IMR-90 (cell line): ENCODE data around the gene ARF1. TPM values are rescaled to one million over a fixed set of nuclear protein-coding genes. Genes with fewer than 3 reads are reported as not detected.

Experiments
- ATAC-seq: fragments of 200-7000 bp; cut with Tn5 transposase; 2 replicates; pipeline ENCODE4 v1.9.1; 2020; ENCODE audit warnings: low read depth, mild to moderate bottlenecking, moderate library complexity
- BruUV-seq: library from RNA; stranded (reverse); fragments of 400-500 nt; replicated peaks from 2 replicates; lab custom pipeline; 2021; lab: Mats Ljungman, UMichigan
- CTCF ChIA-PET: fragments of 300-600 bp; formaldehyde crosslinking; extraction: SDS; loops from one replicate; lab custom pipeline; 2021; ENCODE audit warnings: antibody characterized with exemption; lab: Yijun Ruan, JAX
- POLR2A ChIA-PET: fragments of 300-600 bp; sonication (Branson Sonifier 250); formaldehyde crosslinking; loops from one replicate; lab custom pipeline; 2022; ENCODE audit warnings: antibody characterized with exemption; ENCODE audit not compliant: unreplicated experiment; lab: Charles Lee
- DNase-seq: peaks from one replicate; pipeline ENCODE4 v3.0.0; 2013
- H2AFZ ChIP-seq: replicated peaks from 2 replicates; pipeline ENCODE3; 2013; ENCODE audit warnings: low read length, mild to moderate bottlenecking; ENCODE audit not compliant: poor library complexity
- H2AK5ac ChIP-seq: 2 replicates; pipeline ENCODE4 v1.6.1; 2013; ENCODE audit warnings: low read depth, low read length, inconsistent platforms
- H2AK9ac ChIP-seq: replicated peaks from 2 replicates; pipeline ENCODE3; 2013; ENCODE audit warnings: mild to moderate bottlenecking, low read depth, low read length, moderate library complexity; ENCODE audit not compliant: poor library complexity
- H2BK120ac ChIP-seq: 2 replicates; pipeline ENCODE4 v1.6.1; 2013; ENCODE audit warnings: low read depth, low read length, inconsistent platforms
- H2BK15ac ChIP-seq: 3 replicates; pipeline ENCODE4 v1.6.1; 2013; ENCODE audit warnings: low read depth, low read length, inconsistent platforms
- H2BK20ac ChIP-seq: 2 replicates; pipeline ENCODE4 v1.6.1; 2013; ENCODE audit warnings: low read depth, mild to moderate bottlenecking, inconsistent platforms, low read length, moderate library complexity
- H2BK5ac ChIP-seq: 2 replicates; pipeline ENCODE4 v1.6.1; 2013; ENCODE audit warnings: mild to moderate bottlenecking, low read depth, low read length, inconsistent platforms; ENCODE audit not compliant: poor library complexity, severe bottlenecking
- H3K14ac ChIP-seq: replicated peaks from 2 replicates; pipeline ENCODE4 v1.6.1; 2013; ENCODE audit warnings: low read depth, low read length, inconsistent platforms
- H3K18ac ChIP-seq: 2 replicates; pipeline ENCODE4 v1.6.1; 2013; ENCODE audit warnings: low read depth, low read length, control low read depth
- H3K23ac ChIP-seq: 2 replicates; pipeline ENCODE4 v1.6.1; 2013; ENCODE audit warnings: low read depth, low read length, inconsistent platforms
- H3K27ac ChIP-seq: 2 replicates; pipeline ENCODE4 v1.5.1; 2013; ENCODE audit warnings: mild to moderate bottlenecking, control low read depth, low read length; ENCODE audit not compliant: insufficient read depth
- H3K27me3 ChIP-seq: 2 replicates; pipeline ENCODE4 v1.6.1; 2013; ENCODE audit warnings: low read length; ENCODE audit not compliant: control insufficient read depth, insufficient read depth
- H3K36me3 ChIP-seq: 2 replicates; pipeline ENCODE4 v1.6.1; 2013; ENCODE audit warnings: low read length, mixed read lengths; ENCODE audit not compliant: control insufficient read depth, insufficient read depth
- H3K4ac ChIP-seq: 2 replicates; pipeline ENCODE4 v1.6.1; 2013; ENCODE audit warnings: low read depth, low read length, inconsistent platforms
- H3K4me1 ChIP-seq: 2 replicates; pipeline ENCODE4 v1.6.1; 2013; ENCODE audit warnings: low read length, mixed read lengths; ENCODE audit not compliant: control insufficient read depth, insufficient read depth
- H3K4me2 ChIP-seq: 2 replicates; pipeline ENCODE4 v1.6.1; 2013; ENCODE audit warnings: low read depth, mild to moderate bottlenecking, control low read depth, low read length, moderate library complexity
- H3K4me3 ChIP-seq: 2 replicates; pipeline ENCODE4 v1.5.1; 2013; ENCODE audit warnings: low read depth, mild to moderate bottlenecking, control low read depth, low read length, moderate library complexity; ENCODE audit not compliant: insufficient read depth
- H3K56ac ChIP-seq: 2 replicates; pipeline ENCODE4 v1.6.1; 2013; ENCODE audit warnings: low read length, inconsistent platforms; ENCODE audit not compliant: insufficient read depth; ENCODE audit errors: extremely low read depth
- H3K79me1 ChIP-seq, 2 experiments: 2 replicates each; pipeline ENCODE4 v1.6.1; 2013; ENCODE audit warnings: low read length in 2 of 2, inconsistent platforms in 1 of 2, low read depth in 1 of 2
- H3K9ac ChIP-seq: 2 replicates; pipeline ENCODE4 v1.6.1; 2013; ENCODE audit warnings: low read depth, low read length, control low read depth
- H3K9me1 ChIP-seq: 2 replicates; pipeline ENCODE4 v1.6.1; 2013; ENCODE audit warnings: low read length, inconsistent platforms; ENCODE audit not compliant: insufficient read depth
- H3K9me3 ChIP-seq: 2 replicates; pipeline ENCODE4 v1.6.1; 2013; ENCODE audit warnings: low read length; ENCODE audit not compliant: control insufficient read depth, insufficient read depth
- H4K20me1 ChIP-seq: 2 replicates; pipeline ENCODE4 v1.6.1; 2013; ENCODE audit warnings: low read length, inconsistent platforms; ENCODE audit not compliant: insufficient read depth
- H4K5ac ChIP-seq: 2 replicates; pipeline ENCODE4 v1.6.1; 2013; ENCODE audit warnings: mild to moderate bottlenecking, low read depth, low read length, control low read depth
- H4K8ac ChIP-seq, 2 experiments: 2 replicates each; pipeline ENCODE4 v1.6.1; 2013; ENCODE audit warnings: low read depth in 2 of 2, low read length in 2 of 2, control low read depth in 1 of 2, inconsistent platforms in 1 of 2
- H4K91ac ChIP-seq: 2 replicates; pipeline ENCODE4 v1.6.1; 2013; ENCODE audit warnings: low read depth, low read length, inconsistent platforms; ENCODE audit not compliant: insufficient read depth
- BHLHE40 ChIP-seq: fragments of 150-350 bp; IDR thresholded peaks from 2 replicates; pipeline ENCODE4 v1.6.1; 2016; ENCODE audit warnings: mild to moderate bottlenecking, low read depth, low read length
- CEBPB ChIP-seq: IDR thresholded peaks from 2 replicates; pipeline ENCODE4 v1.6.1; 2012; ENCODE audit warnings: low read depth, low read length, improper control_type of control experiment
- CHD1 ChIP-seq: IDR thresholded peaks from 2 replicates; pipeline ENCODE4 v1.6.1; 2012; ENCODE audit warnings: low read depth, low read length, improper control_type of control experiment
- FOS ChIP-seq: fragments of 150-350 bp; IDR thresholded peaks from 2 replicates; pipeline ENCODE4 v1.6.1; 2016; ENCODE audit warnings: low read depth, low read length
- MAFK ChIP-seq: IDR thresholded peaks from 2 replicates; pipeline ENCODE4 v1.6.1; 2012; ENCODE audit warnings: low read depth, low read length, improper control_type of control experiment
- MAZ ChIP-seq: IDR thresholded peaks from 2 replicates; pipeline ENCODE4 v1.6.1; 2012; ENCODE audit warnings: low read depth, mild to moderate bottlenecking, low read length, improper control_type of control experiment, moderate library complexity, borderline replicate concordance
- MXI1 ChIP-seq: IDR thresholded peaks from 2 replicates; pipeline ENCODE4 v1.6.1; 2012; ENCODE audit warnings: low read depth, mild to moderate bottlenecking, low read length, moderate library complexity, borderline replicate concordance
- NFE2L2 ChIP-seq: fragments of 150-350 bp; IDR thresholded peaks from 2 replicates; pipeline ENCODE4 v1.6.1; 2016; ENCODE audit warnings: low read depth, mild to moderate bottlenecking, low read length
- POLR2A ChIP-seq: IDR thresholded peaks from 2 replicates; pipeline ENCODE4 v1.6.1; 2012; ENCODE audit warnings: mild to moderate bottlenecking, low read depth, low read length
- RAD21 ChIP-seq: IDR thresholded peaks from 2 replicates; pipeline ENCODE4 v1.6.1; 2012; ENCODE audit warnings: low read length, improper control_type of control experiment
- RCOR1 ChIP-seq: IDR thresholded peaks from 2 replicates; pipeline ENCODE4 v1.6.1; 2012; ENCODE audit warnings: mild to moderate bottlenecking, low read length, improper control_type of control experiment; ENCODE audit not compliant: insufficient replicate concordance
- RFX5 ChIP-seq: IDR thresholded peaks from 2 replicates; pipeline ENCODE4 v1.8.0; 2012; ENCODE audit warnings: low read depth, mild to moderate bottlenecking, low read length, moderate library complexity
- SMC3 ChIP-seq: fragments of 150-350 bp; IDR thresholded peaks from 2 replicates; pipeline ENCODE4 v1.6.1; 2016; ENCODE audit warnings: low read depth, mild to moderate bottlenecking, antibody characterized with exemption, low read length, moderate library complexity
- WGBS, 2 experiments: methylation state at CpG; one replicate each; pipeline versions ENCODE4 v1.1.5 to v1.1.7; 2013; ENCODE audit warnings: missing lambda C conversion rate in 2 of 2; ENCODE audit not compliant: insufficient read length in 1 of 2; ENCODE audit errors: extremely low coverage in 2 of 2; 5-methylcytosine and 5-hydroxymethylcytosine counted together
- dilution Hi-C: fragments of 300-500 bp; cut with HindIII; formaldehyde crosslinking; loops from one replicate; pipeline ENCODE4 v1.14.3; 2018; ENCODE audit warnings: low sequenced_read_pairs; ENCODE audit not compliant: unreplicated experiment
- in situ Hi-C: fragments of 300-500 bp; cut with MboI; formaldehyde crosslinking; loops from 3 replicates; pipeline ENCODE4 v1.14.3; 2019; ENCODE audit warnings: low sequenced_read_pairs, inconsistent platforms, mixed read lengths
- intact Hi-C: fragments of 100-400 bp; cut with micrococcal nuclease; formaldehyde crosslinking; loops from 2 replicates; pipeline ENCODE4 v1.10.0; 2022
- polyA plus RNA-seq, 3 experiments: library from polyadenylated mRNA; depleted of rRNA; stranded (reverse); fragments of >200 nt; gene quantifications; 2 replicates each; pipeline ENCODE4 v1.2.3, GENCODE V29; 2012; ENCODE audit warnings: low replicate concordance in 1 of 3
- total RNA-seq: library from RNA; depleted of rRNA; stranded (reverse); fragments of >200 nt; gene quantifications from 2 replicates; pipeline ENCODE4 v1.2.3, GENCODE V29; 2012
- TF ChIP-seq, protein P1 (sequence below): conservative IDR thresholded peaks from 2 replicates; pipeline ENCODE4 v1.5.1; 2012; ENCODE audit warnings: mild to moderate bottlenecking, low read depth, low read length, improper control_type of control experiment
- TF ChIP-seq, protein P2 (sequence below): fragments of 150-350 bp; IDR thresholded peaks from 2 replicates; pipeline ENCODE4 v1.6.1; 2017; ENCODE audit warnings: mild to moderate bottlenecking, antibody characterized with exemption, low read length, low read depth
- TF ChIP-seq, protein P3 (sequence below): fragments of 150-350 bp; IDR thresholded peaks from 2 replicates; pipeline ENCODE4 v1.6.1; 2016; ENCODE audit warnings: low read depth, mild to moderate bottlenecking, low read length, moderate library complexity, borderline replicate concordance

ARF1 gene
- total and polyA plus RNA-seq, 2 of the 4 experiments (the other 2 are of a cell fraction), result 330 to 1,100 TPM

DNA sequence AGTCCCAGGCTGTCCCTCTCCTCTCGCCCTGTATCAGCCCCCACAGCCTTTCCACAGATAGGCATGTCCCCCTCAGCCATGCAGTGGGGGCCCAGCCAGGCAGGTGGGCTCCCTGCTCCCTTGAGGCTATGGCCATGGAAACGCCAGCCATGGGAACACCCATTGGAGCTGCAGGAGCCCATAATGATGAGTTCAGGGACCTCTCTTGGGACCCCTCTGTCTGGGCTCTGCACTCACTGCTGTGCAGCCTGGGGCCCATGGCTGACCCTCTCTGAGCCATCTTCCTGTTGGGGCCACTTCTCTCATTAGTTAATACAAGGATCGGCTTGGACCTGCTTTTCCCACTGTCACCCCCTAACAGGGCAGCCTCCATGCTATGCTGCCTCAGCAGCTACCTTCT lies 42.5 kb upstream of the ARF1 start:
- H3K4me3 ChIP-seq, result no peak overlapping the region
- ATAC-seq (no peak), DNase-seq (no peak)
- peaks cover 47% of the 10 kb centered on the region for H3K27me3 ChIP-seq
- CTCF ChIA-PET, result no interaction called here
- no peak overlapping the region for H2AK9ac ChIP-seq
- no peak overlapping the region for H3K9ac ChIP-seq
- no peak overlapping the region for H3K18ac ChIP-seq
- H2BK5ac ChIP-seq, result no peak overlapping the region
- H2BK120ac ChIP-seq, result no peak overlapping the region
- POLR2A ChIA-PET, result no interaction called here
- H2AK5ac ChIP-seq, result no peak overlapping the region
- H3K56ac ChIP-seq, result no peak overlapping the region
- H4K5ac ChIP-seq, result no peak overlapping the region
- no peaks in the 10 kb centered on the region for H3K36me3 ChIP-seq
- H3K79me1 ChIP-seq, result no peaks in the 10 kb centered on the region
- H4K8ac ChIP-seq, result no peak overlapping the region
- WGBS, 2 experiments, result 27% methylated on average over 2 of the region's 3 CpGs; no CpG with 5 or more reads in 1 of the 2 experiments
- no peak overlapping the region for H3K4me2 ChIP-seq
- no peak overlapping the region for H4K91ac ChIP-seq
- no peaks in the 10 kb centered on the region; the same call in 1 of the 2 replicates for H3K9me3 ChIP-seq
- no peak overlapping the region for H2AFZ ChIP-seq
- dilution Hi-C loops, result no loop called here
- BruUV-seq, result no TSS peak
- no peaks in the 10 kb centered on the region for H3K4me1 ChIP-seq
- no peaks in the 10 kb centered on the region for H3K9me1 ChIP-seq
- no peak overlapping the region for H3K4ac ChIP-seq
- H4K20me1 ChIP-seq, result no peaks in the 10 kb centered on the region
- intact Hi-C loops, result no loop called here
- in situ Hi-C loops, result no loop called here
- H2BK20ac ChIP-seq, result no peak overlapping the region
- no peak overlapping the region for H3K23ac ChIP-seq
- H3K27ac ChIP-seq, result no peak overlapping the region
- no peak overlapping the region for H2BK15ac ChIP-seq
- H3K14ac ChIP-seq, result no peak overlapping the region
- TF ChIP-seq BHLHE40 (no peak), RAD21 (no peak), MXI1 (no peak), MAFK (no peak), MAZ (no peak), FOS (no peak), SMC3 (no peak), CHD1 (no peak), NFE2L2 (no peak), RCOR1 (no peak), POLR2A (no peak), RFX5 (no peak), CEBPB (no peak)
- TF ChIP-seq, protein P1, sequence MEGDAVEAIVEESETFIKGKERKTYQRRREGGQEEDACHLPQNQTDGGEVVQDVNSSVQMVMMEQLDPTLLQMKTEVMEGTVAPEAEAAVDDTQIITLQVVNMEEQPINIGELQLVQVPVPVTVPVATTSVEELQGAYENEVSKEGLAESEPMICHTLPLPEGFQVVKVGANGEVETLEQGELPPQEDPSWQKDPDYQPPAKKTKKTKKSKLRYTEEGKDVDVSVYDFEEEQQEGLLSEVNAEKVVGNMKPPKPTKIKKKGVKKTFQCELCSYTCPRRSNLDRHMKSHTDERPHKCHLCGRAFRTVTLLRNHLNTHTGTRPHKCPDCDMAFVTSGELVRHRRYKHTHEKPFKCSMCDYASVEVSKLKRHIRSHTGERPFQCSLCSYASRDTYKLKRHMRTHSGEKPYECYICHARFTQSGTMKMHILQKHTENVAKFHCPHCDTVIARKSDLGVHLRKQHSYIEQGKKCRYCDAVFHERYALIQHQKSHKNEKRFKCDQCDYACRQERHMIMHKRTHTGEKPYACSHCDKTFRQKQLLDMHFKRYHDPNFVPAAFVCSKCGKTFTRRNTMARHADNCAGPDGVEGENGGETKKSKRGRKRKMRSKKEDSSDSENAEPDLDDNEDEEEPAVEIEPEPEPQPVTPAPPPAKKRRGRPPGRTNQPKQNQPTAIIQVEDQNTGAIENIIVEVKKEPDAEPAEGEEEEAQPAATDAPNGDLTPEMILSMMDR, result no peak
- TF ChIP-seq, protein P2, sequence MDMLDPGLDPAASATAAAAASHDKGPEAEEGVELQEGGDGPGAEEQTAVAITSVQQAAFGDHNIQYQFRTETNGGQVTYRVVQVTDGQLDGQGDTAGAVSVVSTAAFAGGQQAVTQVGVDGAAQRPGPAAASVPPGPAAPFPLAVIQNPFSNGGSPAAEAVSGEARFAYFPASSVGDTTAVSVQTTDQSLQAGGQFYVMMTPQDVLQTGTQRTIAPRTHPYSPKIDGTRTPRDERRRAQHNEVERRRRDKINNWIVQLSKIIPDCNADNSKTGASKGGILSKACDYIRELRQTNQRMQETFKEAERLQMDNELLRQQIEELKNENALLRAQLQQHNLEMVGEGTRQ, result no peak
- TF ChIP-seq, protein P3, sequence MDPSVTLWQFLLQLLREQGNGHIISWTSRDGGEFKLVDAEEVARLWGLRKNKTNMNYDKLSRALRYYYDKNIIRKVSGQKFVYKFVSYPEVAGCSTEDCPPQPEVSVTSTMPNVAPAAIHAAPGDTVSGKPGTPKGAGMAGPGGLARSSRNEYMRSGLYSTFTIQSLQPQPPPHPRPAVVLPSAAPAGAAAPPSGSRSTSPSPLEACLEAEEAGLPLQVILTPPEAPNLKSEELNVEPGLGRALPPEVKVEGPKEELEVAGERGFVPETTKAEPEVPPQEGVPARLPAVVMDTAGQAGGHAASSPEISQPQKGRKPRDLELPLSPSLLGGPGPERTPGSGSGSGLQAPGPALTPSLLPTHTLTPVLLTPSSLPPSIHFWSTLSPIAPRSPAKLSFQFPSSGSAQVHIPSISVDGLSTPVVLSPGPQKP, result no peak
